GM21381 (cell line): ENCODE measurements around the gene RNF213.
"Not testable (repeated sequence)": the region's sequence is repeated elsewhere in the genome, so short reads cannot be mapped to it uniquely, and the experiment has no call there.

Experiments used
- ATAC-seq: cut with Tn5 transposase; IDR thresholded peaks from one replicate; pipeline ENCODE4 v1.9.1; 2021; ENCODE audit warnings: mild to moderate bottlenecking, moderate library complexity; ENCODE audit not compliant: unreplicated experiment

The RNF213 gene

DNA sequence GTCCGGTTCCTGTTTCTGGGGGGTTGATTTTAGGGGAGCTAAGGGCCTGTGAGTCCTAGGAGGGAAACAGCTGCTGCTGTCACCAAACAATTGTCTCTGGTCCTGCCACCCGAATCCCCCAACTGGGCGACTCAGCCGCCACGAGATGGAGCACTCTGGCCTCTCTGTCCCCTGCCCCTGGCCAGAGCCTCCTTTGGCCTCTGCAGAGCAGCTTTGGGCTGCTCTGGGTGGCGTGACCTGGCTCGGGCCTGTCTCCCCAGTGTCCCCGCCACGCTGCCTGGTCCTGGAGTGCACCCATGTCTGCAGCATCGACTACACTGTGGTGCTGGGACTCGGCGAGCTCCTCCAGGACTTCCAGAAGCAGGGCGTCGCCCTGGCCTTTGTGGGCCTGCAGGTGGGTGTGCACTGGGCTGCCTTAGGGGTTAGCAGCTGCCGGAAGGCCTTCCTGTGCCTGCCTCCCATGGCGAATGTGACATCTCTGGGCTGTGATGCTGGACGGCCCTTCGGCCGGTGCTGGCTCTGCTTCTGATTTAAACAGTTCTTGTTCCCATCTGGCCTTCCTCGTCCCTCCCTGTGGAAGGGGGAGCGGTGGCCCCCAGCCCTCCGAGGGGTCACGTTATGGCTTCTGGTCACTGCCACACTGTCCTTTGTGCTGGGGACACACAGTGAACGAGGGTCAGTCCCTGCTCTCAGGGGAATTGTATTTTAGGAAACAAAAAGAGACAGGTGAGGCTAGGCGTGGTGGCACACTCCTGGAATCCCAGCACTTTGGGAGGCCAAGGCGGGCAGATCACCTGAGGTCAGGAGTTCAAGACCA is 11.6 kb upstream of the RNF213 start:
- ATAC-seq, result no peak

DNA sequence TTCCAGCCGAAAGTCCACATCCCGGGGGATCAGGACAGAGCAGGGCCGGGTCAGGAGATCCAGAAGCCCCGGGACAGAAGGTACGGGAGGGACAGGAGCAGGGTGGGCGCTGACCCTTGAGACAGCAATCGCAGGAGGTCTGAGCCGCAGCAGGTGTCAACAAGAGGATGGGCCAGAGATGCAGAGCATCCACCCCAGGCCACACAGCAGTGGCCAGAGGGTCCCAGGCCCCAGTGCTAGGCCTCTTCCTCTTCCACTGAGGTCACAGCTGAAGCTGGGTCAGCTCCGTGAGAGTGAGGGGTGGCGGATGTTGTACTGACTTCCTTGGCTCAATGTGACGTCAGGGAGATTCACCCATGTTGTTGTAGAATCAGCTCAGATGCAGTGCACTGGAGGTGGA is 8.7 kb upstream of the RNF213 start:
- no peak for ATAC-seq

DNA sequence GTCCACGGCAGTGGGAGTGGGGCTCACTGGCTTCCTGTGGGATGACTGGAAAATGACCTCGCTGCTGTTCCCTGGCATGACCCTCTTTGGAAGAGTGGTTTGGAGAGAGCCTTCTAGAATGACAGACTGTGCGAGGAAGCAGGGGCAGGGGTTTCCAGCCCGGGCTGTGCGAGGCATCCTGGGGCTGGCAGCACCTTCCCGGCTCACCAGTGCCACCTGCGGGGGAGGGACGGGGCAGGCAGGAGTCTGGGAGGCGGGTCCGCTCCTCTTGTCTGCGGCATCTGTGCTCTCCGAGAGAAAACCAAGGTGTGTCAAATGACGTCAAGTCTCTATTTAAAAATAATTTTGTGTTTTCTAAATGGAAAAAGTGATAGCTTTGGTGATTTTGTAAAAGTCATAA is 7.8 kb upstream of the RNF213 start:
- peak; percentile 49 for ATAC-seq

DNA sequence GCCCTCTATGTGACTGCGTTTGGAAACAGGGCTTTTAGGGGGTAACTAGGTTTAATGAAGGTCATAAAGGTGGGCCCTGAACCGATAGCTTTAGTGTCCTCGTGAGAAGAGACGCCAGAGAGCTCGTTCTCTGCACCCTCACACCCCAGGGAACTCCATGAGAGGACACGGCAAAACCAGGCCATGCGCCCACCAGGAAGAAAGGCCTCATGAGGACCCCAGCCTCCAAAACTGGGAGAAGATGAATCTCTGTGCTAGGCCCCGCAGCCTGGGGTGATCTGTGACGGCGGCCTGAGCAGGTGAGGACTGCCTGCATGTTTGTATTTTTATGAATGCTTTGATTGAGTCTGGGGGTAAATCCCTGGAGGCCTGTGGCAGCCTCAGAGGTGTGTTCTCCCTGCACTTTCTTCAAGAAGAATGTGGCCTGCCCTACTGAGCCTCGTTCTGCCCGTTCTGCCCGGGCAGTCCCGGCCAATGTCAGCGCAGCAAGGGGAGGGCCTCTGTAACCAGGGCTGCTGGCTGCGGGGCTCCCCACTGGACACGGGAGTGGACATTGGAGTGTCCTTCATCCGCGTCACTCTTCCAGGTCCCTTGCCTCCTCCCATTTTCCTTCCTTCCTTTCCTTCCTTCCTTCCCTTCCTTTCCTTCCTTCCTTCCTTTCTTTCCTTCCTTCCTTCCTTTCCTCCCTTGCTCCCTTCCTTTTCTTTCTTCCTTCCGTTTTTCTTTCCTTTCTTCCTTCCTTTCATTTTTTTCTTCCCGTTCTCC is 6.8 kb upstream of the RNF213 start:
- no peak for ATAC-seq

DNA sequence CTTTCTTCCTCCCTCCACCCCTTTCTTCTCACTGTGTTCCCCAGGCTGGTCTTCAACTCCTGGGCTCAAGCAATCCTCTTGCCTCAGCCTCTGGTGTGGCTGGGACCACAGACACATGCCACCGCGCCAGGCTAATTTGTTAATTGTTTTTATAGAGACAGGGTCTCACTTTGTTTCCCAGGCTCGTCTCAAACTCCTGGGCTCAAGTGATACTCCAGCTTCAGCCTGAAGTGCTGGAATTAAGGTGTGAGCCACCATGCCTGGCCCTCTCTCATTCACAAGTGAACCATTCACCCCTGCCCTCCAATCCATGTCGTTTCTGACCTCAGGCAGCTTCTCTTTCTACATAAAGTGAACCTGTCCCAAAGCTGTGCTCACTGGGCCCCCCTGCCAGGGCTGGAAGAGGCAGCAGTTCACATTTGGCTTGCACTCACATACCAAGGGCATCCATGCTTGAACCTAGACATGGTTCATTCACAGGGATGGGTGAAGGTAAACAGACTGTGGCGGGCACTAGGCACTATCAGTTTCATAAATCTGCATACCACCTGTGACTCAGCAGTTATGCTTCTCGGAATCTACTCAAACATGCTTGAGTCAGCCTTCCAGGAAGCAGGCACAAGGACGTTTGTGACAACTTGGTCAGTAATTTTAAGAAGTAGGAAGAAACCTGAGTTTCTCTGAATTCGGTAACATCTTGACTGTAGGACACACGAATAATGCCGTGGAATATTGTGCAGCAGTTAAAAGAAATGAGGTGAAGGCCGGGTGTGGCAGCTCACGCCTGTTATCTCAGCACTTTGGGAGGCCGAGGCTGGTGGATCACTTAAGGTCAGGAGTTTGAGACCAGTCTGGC is 6.0 kb upstream of the RNF213 start:
- peak; percentile 40 for ATAC-seq

DNA sequence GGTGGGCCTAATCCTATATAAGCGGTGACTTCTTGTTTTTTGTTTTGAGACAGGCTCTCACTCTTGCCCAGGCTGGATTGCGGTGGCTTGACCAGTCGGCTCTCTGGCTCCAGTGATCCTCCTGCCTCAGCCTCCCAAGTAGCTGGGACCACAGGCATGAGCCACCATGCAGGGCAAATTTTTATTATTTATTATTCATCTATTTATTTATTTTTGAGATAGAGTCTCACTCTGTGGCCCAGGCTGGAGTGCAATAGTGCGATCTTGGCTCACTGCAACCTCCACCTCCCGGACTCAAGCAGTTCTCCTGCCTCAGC is 4.7 kb upstream of the RNF213 start:
- ATAC-seq, result no peak

DNA sequence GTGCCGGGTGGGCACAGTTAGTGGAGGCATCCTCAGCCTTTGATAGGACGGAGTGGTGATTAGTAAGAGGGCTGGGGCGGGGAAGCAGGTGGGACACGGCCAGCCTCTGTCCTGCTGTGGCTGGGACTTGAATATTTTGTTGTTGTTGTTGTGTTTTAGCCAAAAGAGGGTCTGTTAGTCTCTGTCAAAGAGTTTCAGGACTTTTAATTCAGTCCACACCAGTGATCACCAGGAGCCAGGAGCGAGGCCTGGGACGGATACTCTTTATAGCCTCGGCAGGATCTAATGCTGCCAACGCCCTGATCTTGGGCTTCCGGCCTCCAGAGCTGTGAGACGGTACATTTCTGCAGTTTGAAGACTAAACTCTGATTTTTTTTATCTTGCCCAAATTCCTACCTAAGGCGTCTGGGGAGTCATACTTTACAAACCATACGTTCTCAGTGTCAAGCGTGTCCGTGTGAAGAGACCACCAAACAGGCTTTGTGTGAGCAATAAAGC is 2.9 kb upstream of the RNF213 start:
- ATAC-seq, result no peak

DNA sequence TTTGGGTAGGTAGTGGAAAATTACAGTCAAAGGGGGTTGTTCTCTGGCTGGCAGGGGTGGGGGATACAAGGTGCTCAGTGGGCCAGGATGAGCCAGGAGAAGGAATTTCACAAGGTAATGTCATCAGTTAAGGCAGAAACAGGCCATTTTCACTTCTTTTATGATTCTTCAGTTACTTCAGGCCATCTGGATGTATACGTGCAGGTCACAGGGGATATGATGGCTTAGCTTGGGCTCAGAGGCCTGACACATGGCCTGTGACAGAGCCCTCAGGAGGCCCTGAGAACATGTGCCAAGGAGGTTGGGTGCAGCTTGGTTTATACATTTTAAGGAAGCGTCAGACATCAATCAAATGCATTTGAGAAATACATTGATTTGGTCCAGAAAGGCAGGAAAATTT is 2.4 kb upstream of the RNF213 start:
- ATAC-seq, result not testable (repeated sequence)

DNA sequence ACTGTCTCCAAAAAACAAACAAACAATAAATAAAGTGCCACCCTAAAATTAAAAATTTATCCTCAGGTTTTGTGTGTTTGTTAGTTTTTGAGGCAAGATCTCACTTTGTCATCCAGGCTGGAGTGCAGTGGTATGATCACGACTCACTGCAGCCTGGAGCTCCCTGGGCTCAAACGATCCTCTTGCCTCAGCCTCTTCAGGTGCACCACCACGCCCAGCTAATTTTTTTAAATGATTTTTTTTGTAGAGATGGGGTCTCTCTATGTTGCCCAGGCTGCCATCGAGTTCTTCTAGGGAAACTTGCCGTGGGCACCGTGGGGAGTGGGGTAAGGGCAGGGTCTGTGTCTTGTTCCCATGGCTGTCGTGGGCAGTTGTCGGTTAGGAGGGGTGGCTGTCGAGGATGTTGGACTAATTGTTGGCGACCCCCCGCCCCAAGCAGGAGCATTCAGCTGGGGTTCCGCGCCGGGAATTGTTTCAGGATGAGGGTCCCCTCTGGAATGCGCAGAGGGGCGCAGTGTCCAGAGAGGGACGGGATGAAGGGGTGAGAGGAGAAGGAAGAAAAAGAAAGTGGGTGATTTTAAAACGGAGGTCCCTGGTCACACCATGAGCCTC is 1.1 kb upstream of the RNF213 start:
- no peak for ATAC-seq

DNA sequence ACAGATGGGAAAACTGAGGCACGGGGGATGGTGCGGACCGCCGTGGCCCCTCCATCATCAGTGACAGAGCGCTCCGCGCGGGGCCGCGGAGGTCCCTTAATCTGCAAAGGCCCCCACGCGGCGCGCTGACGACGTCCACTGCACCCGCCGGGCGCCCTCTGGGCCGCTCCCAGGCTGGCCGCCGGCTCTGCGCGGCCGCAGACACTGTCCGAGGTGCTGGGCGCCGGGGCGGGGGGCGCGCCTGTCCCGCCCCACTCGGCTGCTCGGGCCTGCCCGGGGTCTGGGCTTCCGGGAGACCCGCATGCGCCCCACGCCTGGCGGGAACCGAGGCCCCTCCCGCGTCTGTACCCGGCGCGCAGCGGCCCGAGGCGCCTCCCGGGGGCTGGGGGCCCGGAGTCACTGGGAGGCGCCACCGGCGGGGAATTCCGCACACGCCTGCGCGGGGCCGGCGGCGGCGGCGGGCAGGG is 550 bp upstream of the RNF213 start:
- ATAC-seq, result no peak

DNA sequence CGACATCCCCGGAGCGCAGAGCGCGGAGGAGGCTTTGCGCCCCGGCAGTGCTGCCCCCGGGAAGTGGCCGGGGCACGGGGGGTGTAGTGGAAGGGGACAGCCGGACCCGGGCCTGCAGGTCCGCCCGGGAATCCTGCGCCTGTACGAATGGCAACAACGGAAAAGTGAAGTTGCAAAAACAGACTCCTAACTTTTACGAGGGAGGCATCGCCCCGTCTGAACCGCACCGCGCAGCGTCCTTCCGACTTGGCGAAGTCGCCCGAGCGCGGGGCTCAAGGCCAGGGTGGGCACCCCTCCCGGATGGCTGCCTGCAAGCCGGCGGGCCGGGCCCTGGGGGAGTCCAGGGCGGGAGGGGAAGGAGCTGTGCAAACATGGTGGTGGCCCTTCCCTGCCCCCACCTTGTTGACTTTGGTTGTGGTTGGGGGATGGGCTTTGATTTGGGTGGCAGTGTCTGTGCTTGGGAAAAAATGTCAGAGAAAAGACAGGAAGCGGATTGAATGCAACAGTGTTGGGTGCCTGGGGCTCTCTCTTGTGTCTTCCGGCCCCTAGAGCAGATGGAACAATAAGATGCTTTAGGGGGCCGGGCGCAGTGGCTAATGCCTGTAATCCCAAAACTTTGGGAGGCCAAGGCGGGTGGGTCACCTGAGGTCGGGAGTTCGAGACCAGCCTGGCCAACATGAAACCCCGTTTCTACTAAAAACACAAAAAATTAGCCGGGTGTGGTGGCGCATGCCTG is 675 bp downstream of the RNF213 start:
- ATAC-seq, result peak; percentile 6

DNA sequence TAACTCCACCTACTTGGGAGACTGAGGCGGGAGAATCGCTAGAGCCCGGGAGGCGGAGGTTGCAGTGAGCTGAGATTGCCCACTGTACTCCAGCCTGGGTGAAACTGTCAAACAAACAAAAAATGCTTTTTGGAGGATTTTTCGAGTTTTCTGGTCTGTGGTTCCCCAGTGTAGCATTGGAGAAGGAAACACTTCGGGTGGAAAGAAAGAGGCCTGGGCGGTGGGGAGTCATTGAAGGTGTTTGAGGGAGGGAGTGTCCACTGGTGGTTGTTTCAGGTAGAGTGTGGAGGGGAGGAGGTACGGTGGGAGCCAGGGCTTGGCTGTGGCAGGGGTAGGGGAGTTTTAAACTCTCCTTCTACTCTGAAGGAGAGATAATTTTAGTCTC is 1.2 kb downstream of the RNF213 start:
- no peak for ATAC-seq

DNA sequence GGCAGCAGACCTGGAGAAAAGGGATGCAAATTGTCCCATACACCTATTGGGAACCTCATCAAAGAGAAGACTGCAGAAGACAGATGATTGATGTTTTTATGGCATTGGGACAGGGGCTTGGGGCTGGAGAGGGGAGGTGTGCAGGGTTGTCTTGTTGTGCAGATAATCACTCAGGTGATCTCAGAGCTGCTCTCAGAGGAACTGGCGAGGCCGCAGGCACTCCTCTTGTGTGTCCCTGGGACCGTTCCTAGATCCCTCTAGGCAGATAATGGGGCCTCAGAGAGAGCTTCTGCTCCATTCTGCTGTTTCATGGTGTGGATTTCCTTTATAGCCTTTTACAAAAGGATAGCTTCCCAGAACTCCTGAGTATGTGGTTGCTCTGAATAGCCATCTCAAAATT is 1.6 kb downstream of the RNF213 start:
- ATAC-seq, result no peak

DNA sequence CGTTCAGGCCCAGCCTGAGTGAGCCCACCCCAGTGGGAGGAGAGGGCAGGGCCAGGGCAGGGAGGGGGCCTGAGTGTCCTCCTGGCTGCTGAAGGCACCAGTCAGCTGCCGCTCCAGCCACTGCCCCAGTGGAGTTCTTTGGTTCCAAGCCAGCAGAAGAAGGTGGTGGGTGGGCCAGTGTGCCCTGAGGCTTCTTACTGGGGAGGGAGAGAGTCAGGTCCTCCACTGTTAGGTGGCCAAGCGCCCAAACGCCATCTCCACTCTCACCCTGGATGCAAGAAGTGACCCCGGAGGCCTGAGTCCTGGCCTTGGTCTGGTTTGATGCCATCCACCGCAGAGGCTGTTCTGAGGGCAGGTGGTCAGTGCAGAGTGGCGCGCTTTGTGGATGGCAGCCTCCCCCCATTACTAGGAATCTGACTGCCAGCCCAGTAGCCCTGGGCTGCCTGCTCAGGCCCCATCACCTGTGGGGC is 2.2 kb downstream of the RNF213 start:
- ATAC-seq, result no peak

DNA sequence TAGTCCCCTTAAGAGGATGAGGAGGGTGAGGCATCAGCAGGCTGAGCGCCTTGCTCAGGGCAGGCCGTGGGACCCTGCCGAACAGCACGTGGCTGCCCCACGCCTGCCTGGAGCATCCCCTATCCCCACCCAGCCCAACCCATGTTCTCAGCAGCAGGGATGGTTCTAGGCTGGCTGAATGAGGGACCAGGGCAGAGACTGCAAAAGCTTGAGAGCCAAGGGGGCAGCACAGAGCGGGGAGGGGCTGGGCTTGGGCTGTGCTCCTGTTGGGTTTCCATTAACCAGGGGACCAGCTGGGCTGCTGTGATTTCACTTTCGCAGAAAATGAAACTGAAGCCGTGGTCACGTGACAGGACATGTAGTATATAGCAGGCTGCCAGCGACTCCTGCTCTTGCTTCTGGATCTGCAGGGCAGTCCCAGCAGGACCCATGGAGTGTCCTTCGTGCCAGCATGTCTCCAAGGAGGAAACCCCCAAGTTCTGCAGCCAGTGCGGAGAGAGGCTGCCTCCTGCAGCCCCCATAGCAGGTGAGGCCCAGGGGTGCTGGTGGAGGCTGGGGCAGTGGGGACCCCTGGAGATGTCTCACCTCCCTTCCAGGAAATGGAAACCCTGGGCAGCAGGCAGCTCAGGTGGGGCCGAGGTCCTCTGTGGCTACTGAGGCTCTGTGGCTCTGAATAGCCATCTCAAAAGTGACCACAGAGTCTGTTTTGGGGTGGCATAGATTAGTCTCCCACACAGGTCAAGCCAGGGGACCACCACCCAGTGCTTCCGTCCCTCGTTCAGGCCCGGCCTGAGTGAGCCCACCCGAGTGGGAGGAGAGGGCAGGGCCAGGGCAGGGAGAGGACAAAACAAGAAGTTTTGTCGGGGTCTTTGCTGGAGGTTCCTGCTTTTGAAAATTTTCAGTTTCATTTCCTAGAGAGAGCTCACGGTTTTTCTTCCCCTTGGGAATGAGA is 2.9 kb downstream of the RNF213 start:
- peak; percentile 32 for ATAC-seq

DNA sequence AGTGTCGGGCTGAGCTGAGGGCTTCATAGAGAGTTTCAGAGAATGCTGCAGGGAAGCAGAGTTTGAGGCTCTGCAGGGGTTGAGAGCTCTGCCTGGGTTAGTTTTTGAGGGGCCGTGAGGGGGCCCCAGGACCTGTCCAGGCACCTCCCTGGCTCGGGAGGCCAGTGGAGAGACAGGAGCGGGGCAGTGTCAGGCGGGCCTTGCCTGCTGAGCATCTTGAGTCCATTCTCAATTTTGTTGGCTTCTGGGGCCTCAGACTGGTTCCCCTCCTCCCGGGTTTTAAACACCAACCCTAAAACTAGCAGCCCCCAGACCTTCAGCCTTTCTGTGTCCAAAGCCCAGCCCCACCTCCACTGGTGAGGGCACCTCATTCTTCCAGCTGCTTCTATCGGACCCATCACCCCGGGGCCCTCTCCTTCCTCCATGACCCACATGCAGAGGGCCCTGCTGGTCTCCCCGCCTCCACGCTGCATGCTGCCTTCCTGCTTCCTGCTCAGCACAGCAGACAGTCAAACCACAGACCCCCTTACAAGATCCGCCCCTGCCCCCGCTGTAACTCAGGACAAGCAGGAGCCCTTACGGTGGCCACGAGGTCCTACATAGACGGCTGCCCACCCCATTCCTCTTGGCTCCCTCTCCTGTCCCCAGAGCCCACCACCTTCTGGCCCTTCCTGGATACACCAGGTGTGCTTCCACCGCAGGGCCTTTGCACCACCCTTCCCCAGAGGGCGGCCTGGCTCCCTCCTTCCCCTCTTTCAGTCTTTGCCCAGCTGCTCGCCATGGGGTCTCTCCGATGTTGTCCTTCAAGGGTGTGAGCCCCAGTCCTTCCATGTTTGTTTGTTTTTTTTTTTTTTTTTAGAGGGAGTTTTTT is 3.8 kb downstream of the RNF213 start:
- no peak for ATAC-seq

DNA sequence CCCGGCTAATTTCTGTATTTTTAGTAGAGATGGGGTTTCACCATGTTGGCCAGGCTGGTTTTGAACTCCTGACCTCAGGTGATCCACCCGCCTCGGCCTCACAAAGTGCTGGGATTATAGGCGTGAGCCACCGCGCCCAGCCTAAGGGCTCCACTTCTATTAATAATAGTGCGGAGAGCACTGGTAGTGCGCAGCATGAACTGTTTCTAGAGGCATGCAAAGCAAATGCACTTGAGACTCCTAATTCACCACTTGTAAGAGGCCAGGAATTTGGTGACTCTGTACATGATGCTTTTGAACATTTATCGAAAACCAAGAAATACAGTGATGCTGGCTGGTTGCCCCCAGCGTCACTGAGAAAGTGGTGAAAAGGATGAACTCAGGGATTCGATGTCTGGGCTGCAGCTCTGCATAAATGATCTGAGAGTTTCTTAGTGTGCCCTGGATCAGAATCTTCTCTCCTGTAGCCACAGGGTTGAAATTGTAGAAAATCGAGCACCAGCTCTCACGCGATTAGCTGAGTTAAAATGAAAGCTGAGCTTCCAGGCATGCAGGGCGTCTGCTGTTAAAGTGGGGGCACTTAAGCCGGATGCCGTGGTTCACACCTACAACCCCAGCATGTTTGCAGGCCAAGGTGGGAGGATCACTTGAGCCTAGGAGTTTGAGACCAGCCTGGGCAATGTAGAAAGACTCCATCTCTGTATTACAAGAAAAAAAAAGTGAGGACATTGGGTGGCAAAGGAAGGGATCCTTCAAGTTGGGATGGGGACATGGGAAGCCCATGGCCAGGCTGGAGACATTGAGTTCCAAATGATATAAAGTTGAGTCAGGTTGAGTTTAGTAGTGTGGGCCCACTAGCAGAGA is 4.8 kb downstream of the RNF213 start:
- no peak for ATAC-seq
